Lung (tissue), 12 donors: ENCODE results near the gene ARHGEF28. TPM values are rescaled to one million over a fixed set of nuclear protein-coding genes. Genes with fewer than 3 reads are reported as not detected.

ENCODE experiments used
- ATAC-seq: fragments of 200-7000 bp; cut with Tn5 transposase; one replicate; pipeline ENCODE4 v1.9.1; 2020; ENCODE audit warnings: moderate number of reproducible peaks; ENCODE audit not compliant: insufficient read depth, low FRiP score
- DNase-seq, 3 donors: peaks; one replicate each; pipeline ENCODE4 v3.0.0-alpha.2; 2013 to 2017
- H3K27ac ChIP-seq, 2 donors: one replicate each; pipeline ENCODE4 v1.5.1; 2013; ENCODE audit warnings: mild to moderate bottlenecking in 2 of 2, moderate library complexity in 2 of 2, control low read depth in 1 of 2, inconsistent platforms in 1 of 2, low read depth in 1 of 2, low read length in 1 of 2
- H3K27me3 ChIP-seq, 3 donors: one replicate each; pipeline ENCODE4 v1.5.1; 2013; ENCODE audit warnings: low read length in 2 of 3; ENCODE audit not compliant: control insufficient read depth in 3 of 3, insufficient read depth in 3 of 3
- H3K36me3 ChIP-seq, 4 donors: one replicate each; pipeline ENCODE4 v1.5.1; 2013; ENCODE audit warnings: low read length in 4 of 4, mild to moderate bottlenecking in 1 of 4, moderate library complexity in 1 of 4; ENCODE audit not compliant: control insufficient read depth in 4 of 4, insufficient read depth in 4 of 4
- H3K4me1 ChIP-seq, 5 donors: one replicate each; pipeline ENCODE4 v1.5.1; 2013; ENCODE audit warnings: low read length in 5 of 5, mild to moderate bottlenecking in 2 of 5, moderate library complexity in 1 of 5; ENCODE audit not compliant: control insufficient read depth in 5 of 5, insufficient read depth in 5 of 5
- H3K4me3 ChIP-seq: one replicate; pipeline ENCODE4 v1.5.1; 2013; ENCODE audit warnings: mild to moderate bottlenecking, control low read depth, moderate library complexity
- H3K9ac ChIP-seq, 2 donors: one replicate each; pipeline ENCODE4 v1.5.1; 2013; ENCODE audit warnings: low read length in 2 of 2, control low read depth in 1 of 2; ENCODE audit not compliant: insufficient read depth in 1 of 2
- H3K9me3 ChIP-seq, 4 donors: one replicate each; pipeline ENCODE4 v1.5.1; 2013; ENCODE audit warnings: low read length in 3 of 4, mild to moderate bottlenecking in 1 of 4, moderate library complexity in 1 of 4; ENCODE audit not compliant: control insufficient read depth in 4 of 4, insufficient read depth in 3 of 4
- CTCF ChIP-seq: IDR thresholded peaks from 2 replicates; pipeline ENCODE4 v1.5.1; 2012; ENCODE audit warnings: mild to moderate bottlenecking; ENCODE audit errors: control extremely low read depth, extremely low read depth
- WGBS, 2 donors: extraction: QIAGEN DNeasy Blood & Tissue Kit; methylation state at CpG; one replicate each; pipeline ENCODE4 v1.1.7; 2013; 5-methylcytosine and 5-hydroxymethylcytosine counted together
- polyA plus RNA-seq, 2 donors: library from polyadenylated mRNA; stranded (reverse); fragments of 200-250 nt; gene quantifications; one replicate each; pipeline ENCODE4 v1.2.1, GENCODE V29; 2013
- total RNA-seq, 2 donors: library from RNA; depleted of rRNA in 1 of 2; stranded (reverse); fragments of >200 nt in 1 of 2; gene quantifications; one replicate each; pipeline ENCODE4 v1.2.1, GENCODE V29; 2014 to 2021
- donor health status: control.
- donor health status: control.
- donor health status: Bipolar disorder and iron deficiency.
- donor health status: healthy.
- donor health status: DM: yes; HTN: yes; CAD: no.

Gene ARHGEF28
- total and polyA plus RNA-seq, 4 donors, result 3.0 to 13.0 (median 10.0) TPM

- no peaks in the 10 kb centered on the region for H3K36me3 ChIP-seq
- WGBS, 2 donors, result 79 to 87% methylated on average over 4 of the region's 4 CpGs
- H3K27me3 ChIP-seq, result no peaks in the 10 kb centered on the region
- peaks cover 0 to 5% (median 0%) of the 10 kb centered on the region in 5 donors for H3K4me1 ChIP-seq
- DNase-seq (no peak), ATAC-seq (no peak)
- no peak overlapping the region for H3K4me3 ChIP-seq
- H3K9ac ChIP-seq, result no peak overlapping the region
- TF ChIP-seq CTCF, result no peak
- no peak overlapping the region for H3K27ac ChIP-seq
- H3K9me3 ChIP-seq, result no peaks in the 10 kb centered on the region
These were observed 195.0 kb downstream of the ARHGEF28 start for GRCh38 chr5:73821003-73821402.

DNA sequence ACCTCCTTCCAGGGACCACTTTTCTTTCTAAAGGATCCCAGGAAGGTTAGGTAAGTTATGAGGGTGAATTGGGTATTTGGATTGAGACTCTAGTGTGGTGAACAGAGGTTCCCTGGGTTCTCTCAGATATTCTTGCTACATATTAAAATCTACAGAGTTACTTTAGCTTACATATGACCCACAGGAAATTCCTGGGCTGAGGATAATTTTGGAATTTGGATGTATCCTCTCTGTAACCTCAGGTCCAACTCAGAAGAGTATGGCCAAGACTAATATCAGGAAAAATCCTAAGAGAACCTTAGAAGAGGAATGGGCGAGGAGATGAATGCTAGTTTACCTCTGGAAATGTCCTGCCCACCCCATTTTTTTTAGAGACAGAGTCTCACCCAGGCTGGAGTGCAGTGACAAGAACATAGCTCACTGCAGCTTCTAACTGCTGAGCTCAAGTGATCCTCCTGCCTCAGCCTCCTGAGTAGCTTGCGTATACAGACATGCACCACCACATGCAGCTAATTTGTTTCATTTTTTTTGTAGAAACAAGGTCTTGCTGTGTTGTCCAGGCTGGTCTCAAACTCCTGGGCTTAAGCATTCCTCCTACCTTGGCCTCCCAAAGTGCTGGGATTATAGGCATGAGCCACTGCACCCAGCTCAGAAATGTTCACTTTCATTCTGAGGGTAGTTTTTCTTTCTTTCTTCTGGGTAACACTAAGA lies 196.4 kb downstream of the ARHGEF28 start:
- Histone ChIP-seq H3K9me3 (no peaks in the 10 kb centered on the region), H3K36me3 (no peaks in the 10 kb centered on the region), H3K27ac (no peak overlapping the region), H3K27me3 (no peaks in the 10 kb centered on the region), H3K4me3 (no peak overlapping the region), H3K9ac (no peak overlapping the region), H3K4me1 (peaks cover 0 to 11% (median 0%) of the 10 kb centered on the region in 5 donors)
- no peak for ATAC-seq
- 86 to 91% methylated on average over 2 of the region's 2 CpGs for WGBS, 2 donors
- no peak for DNase-seq
- no peak for TF ChIP-seq CTCF

GRCh38 chr5:73822989-73823339 lies 197.0 kb downstream of the ARHGEF28 start:
- Histone ChIP-seq H3K4me3 (no peak overlapping the region), H3K9me3 (no peaks in the 10 kb centered on the region), H3K36me3 (no peaks in the 10 kb centered on the region), H3K4me1 (peaks cover 0 to 11% (median 0%) of the 10 kb centered on the region in 5 donors), H3K27me3 (no peaks in the 10 kb centered on the region), H3K27ac (no peak overlapping the region), H3K9ac (no peak overlapping the region)
- DNase-seq (peak in 1 of 3 donors; percentile 52), ATAC-seq (no peak)
- 52 to 78% methylated on average over 4 of the region's 4 CpGs for WGBS, 2 donors
- TF ChIP-seq CTCF, result no peak

DNA sequence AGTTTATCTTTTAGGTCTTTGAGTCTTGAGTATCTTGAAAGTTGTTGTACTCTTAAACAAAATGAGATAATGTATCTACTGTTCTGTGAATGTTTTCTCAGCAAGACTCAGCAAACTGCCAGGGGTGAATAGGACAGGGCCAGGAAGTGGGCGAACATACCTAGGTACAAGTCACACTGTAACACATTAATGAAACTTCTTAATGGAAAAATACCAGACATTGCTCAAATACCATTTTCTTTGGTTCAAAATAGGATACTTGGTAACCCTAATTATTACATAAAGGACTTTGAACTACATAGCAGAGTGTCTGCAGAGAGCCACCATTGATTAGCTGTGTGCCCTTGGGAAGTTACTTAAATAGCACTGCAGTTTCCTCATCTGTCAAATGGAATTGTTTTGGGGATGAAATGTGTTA lies 197.5 kb downstream of the ARHGEF28 start:
- no peak for TF ChIP-seq CTCF
- H3K9me3 ChIP-seq, result no peaks in the 10 kb centered on the region
- H3K36me3 ChIP-seq, result no peaks in the 10 kb centered on the region
- no peaks in the 10 kb centered on the region for H3K27me3 ChIP-seq
- H3K4me1 ChIP-seq, result peaks cover 0 to 11% (median 0%) of the 10 kb centered on the region in 5 donors
- ATAC-seq (no peak), DNase-seq (peak in 1 of 3 donors; percentile 42)
- WGBS, 2 donors, result 77 to 95% methylated on average over 1 of the region's 1 CpG
- H3K4me3 ChIP-seq, result no peak overlapping the region
- no peak overlapping the region for H3K27ac ChIP-seq
- no peak overlapping the region for H3K9ac ChIP-seq
